ENCODE data around the gene KIAA1614. TPM values are rescaled to one million over a fixed set of nuclear protein-coding genes. Genes with fewer than 3 reads are reported as not detected.

KIAA1614 gene
- total RNA-seq, 1 experiment from 2014 or later, result 3.3 TPM

GRCh38 chr1:180949616-180950000 lies 36.9 kb downstream of the KIAA1614 start:
- Mint-ChIP-seq H3K27ac (no peak overlapping the region), H3K36me3 (no peaks in the 10 kb centered on the region; the same call in 1 of the 2 replicates), H3K4me1 (peaks cover 4% of the 10 kb centered on the region; the same call in 1 of the 2 replicates), H3K9me3 (no peaks in the 10 kb centered on the region), H3K4me3 (no peak overlapping the region), H3K27me3 (ENCODE audit: low read depth) (no peaks in the 10 kb centered on the region)
- ATAC-seq, result no peak
- DNase-seq (ENCODE audit: low spot score), result no peak
- POLR2A ChIA-PET, result interaction anchor here (0.8 kb wide), 1 partner anchor 27 kb away, joined by 3 read pairs; no protein-coding TSS in a partner anchor
- CTCF ChIA-PET, result interaction anchor here (1.4 kb wide), 1 partner anchor 192 kb away, joined by 3 read pairs; no protein-coding TSS in a partner anchor
- no peak for TF ChIP-seq E2F5 (CRISPR knock-in tag; IDR thresholded peaks at IDR 0.05)

GRCh38 chr1:180950321-180950720 lies 37.6 kb downstream of the KIAA1614 start:
- Mint-ChIP-seq H3K9me3 (no peaks in the 10 kb centered on the region), H3K4me1 (peaks cover 6% of the 10 kb centered on the region; the same call in 1 of the 2 replicates), H3K36me3 (no peaks in the 10 kb centered on the region; the same call in 1 of the 2 replicates), H3K27ac (no peak overlapping the region), H3K4me3 (no peak overlapping the region), H3K27me3 (ENCODE audit: low read depth) (no peaks in the 10 kb centered on the region)
- DNase-seq (ENCODE audit: low spot score), result no peak
- ChIA-PET CTCF (no interaction called here), POLR2A (no interaction called here)
- ATAC-seq, result no peak
- no peak for TF ChIP-seq OVOL2 (CRISPR knock-in tag; IDR thresholded peaks at IDR 0.05; ENCODE audit: borderline replicate concordance)
- TF ChIP-seq SP1 (CRISPR knock-in tag; conservative IDR thresholded peaks at IDR 0.05), result no peak
- no peak for TF ChIP-seq USF1 (CRISPR knock-in tag; IDR thresholded peaks at IDR 0.05)
- TF ChIP-seq GABPB1 (CRISPR knock-in tag; IDR thresholded peaks at IDR 0.05), result no peak
- no peak for TF ChIP-seq ZNF416 (CRISPR knock-in tag; IDR thresholded peaks at IDR 0.05)
- no peak for TF ChIP-seq RELA (CRISPR knock-in tag; IDR thresholded peaks at IDR 0.05; ENCODE audit: borderline replicate concordance)
- TF ChIP-seq AFF4 (CRISPR knock-in tag; IDR thresholded peaks at IDR 0.05; ENCODE audit: borderline replicate concordance), result no peak
- no peak for TF ChIP-seq STAT6 (CRISPR knock-in tag; conservative IDR thresholded peaks at IDR 0.05; ENCODE audit: low read depth)
- no peak for TF ChIP-seq MLX (CRISPR knock-in tag; IDR thresholded peaks at IDR 0.05)
- TF ChIP-seq ATF6 (CRISPR knock-in tag; IDR thresholded peaks at IDR 0.05), result no peak
- no peak for TF ChIP-seq FOXP4 (CRISPR knock-in tag; IDR thresholded peaks at IDR 0.05)
- no peak for TF ChIP-seq TCF7 (CRISPR knock-in tag; IDR thresholded peaks at IDR 0.05; ENCODE audit: low read depth)
- TF ChIP-seq GRHL2 (CRISPR knock-in tag; IDR thresholded peaks at IDR 0.05; ENCODE audit: insufficient replicate concordance, severe bottlenecking), result no peak
